ENCODE data around the gene DNTTIP2.

The DNTTIP2 gene

DNA sequence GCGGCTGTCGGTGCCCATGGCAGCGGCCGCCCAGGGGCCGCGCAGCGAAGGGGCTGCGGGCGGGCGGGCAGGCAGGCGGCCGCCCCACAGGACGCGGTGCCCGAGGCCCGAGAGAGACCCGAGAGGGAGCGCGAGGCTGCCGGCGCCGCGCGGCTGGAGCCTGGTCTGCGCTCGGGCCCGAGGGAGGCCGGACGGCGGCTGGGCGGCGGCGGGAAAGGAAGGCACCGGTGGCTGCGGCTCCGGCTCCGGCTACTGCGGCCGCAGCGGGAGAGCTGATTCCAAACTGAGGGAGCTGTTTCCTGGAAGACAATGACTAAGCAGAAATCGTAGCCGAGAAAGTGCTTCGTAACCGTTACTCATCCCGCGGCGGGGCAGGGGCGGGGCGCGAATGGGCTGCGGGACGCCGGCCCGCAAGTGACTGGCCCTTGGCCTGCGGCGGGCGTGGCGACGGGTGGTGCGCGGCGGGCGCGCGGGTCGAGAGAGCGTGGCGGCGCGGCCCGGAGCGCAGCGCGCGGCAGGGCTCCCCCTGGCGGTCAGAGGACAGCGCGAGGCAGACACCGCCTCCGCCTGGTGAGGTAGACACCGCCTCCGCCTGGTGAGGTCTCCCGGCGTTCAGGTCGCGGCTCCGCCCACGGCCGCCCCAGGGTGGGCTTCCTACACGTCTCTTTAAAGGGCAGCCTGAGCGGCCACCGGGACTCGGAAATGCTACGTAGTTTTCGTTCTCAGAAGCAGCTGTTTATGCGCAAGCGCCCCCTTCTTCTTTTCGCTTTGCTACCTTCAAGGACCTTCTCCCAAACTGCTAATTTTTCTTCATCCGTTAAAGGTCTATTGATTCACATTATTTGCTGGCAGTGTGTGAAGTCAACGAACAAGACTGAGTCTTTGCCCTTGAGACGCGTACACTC, 30.4 kb upstream of the DNTTIP2 start, which contains the start of gene GCLM:
Gene GCLM, minus strand, starts transcription at position 285 of the 905 bp plus-strand sequence. Its CDS starts 267 bp downstream, at position 18.
- DNase-seq (ENCODE audit: low read depth) = peak; percentile 97
- peak; percentile 58 for TF ChIP-seq CTCF (IDR thresholded peaks at IDR 0.05; ENCODE audit: insufficient read depth, low read depth, low read length, missing control alignments)
- H3K4me3 ChIP-seq (ENCODE audit: low read length) = peak within 1 kb of the TSS; percentile 64

- peak; percentile 30 for DNase-seq (ENCODE audit: low read depth)
- no peak for TF ChIP-seq CTCF (IDR thresholded peaks at IDR 0.05; ENCODE audit: insufficient read depth, low read depth, low read length, missing control alignments)
- peak overlapping the region; percentile 64 for H3K4me3 ChIP-seq (ENCODE audit: low read length)
Observed at GRCh38 chr1:93908394-93909145, 29.6 kb upstream of the DNTTIP2 start.

- peak; percentile 30 for DNase-seq (ENCODE audit: low read depth)
- H3K4me3 ChIP-seq (ENCODE audit: low read length) = no peak overlapping the region
- no peak for TF ChIP-seq CTCF (IDR thresholded peaks at IDR 0.05; ENCODE audit: insufficient read depth, low read depth, low read length, missing control alignments)
Observed at GRCh38 chr1:93907718-93908117, 28.7 kb upstream of the DNTTIP2 start.

DNA sequence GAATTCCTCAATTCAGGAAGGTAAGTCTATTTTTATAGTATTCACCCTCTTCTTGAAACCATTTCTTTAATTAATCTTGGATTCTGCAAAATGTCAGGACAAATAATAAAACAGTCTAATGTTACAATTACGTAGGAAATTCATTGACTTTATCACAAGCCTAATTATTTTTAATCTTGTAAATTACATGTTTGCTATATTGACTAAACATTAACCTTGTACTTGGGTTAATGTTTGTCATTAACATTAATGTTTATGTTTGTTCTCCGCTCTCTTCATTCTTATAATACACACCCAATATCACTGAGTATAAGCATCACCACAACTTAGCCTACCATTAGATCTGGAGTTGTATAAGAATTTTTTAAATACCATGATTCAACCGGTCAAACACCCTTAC, 27.5 kb upstream of the DNTTIP2 start:
- no peak overlapping the region for H3K4me3 ChIP-seq (ENCODE audit: low read length)
- no peak for DNase-seq (ENCODE audit: low read depth)
- TF ChIP-seq CTCF (IDR thresholded peaks at IDR 0.05; ENCODE audit: insufficient read depth, low read depth, low read length, missing control alignments) = no peak

- no peak for TF ChIP-seq CTCF (IDR thresholded peaks at IDR 0.05; ENCODE audit: insufficient read depth, low read depth, low read length, missing control alignments)
- DNase-seq (ENCODE audit: low read depth) = peak; percentile 35
- no peak overlapping the region for H3K4me3 ChIP-seq (ENCODE audit: low read length)
Observed at GRCh38 chr1:93905734-93906133, 26.7 kb upstream of the DNTTIP2 start.

- no peak overlapping the region for H3K4me3 ChIP-seq (ENCODE audit: low read length)
- DNase-seq (ENCODE audit: low read depth) = no peak
- no peak for TF ChIP-seq CTCF (IDR thresholded peaks at IDR 0.05; ENCODE audit: insufficient read depth, low read depth, low read length, missing control alignments)
Observed at GRCh38 chr1:93905051-93905450, 26.0 kb upstream of the DNTTIP2 start.
